G401 (cell line): ENCODE data around the gene IRAK1. TPM values are rescaled to one million over a fixed set of nuclear protein-coding genes. Genes with fewer than 3 reads are reported as not detected.
"Not testable (repeated sequence)": the region's sequence is repeated elsewhere in the genome, so short reads cannot be mapped to it uniquely, and the experiment has no call there.

Experiments
- DNase-seq: peaks from one replicate; pipeline ENCODE4 v3.0.0-alpha.2; 2015; ENCODE audit warnings: low spot score
- in situ Hi-C: cut with HindIII; loops from 2 replicates; pipeline ENCODE4 v1.10.0; 2016; ENCODE audit warnings: low sequenced_read_pairs, mixed read lengths
- total RNA-seq: library from RNA; depleted of rRNA; stranded (reverse); fragments of >200 nt; shearing (Covaris generic); gene quantifications from 2 replicates; pipeline ENCODE4 v1.2.3, GENCODE V29; 2014

IRAK1 gene
- total RNA-seq, 1 experiment from 2014 or later, result 140 TPM

- in situ Hi-C loops, result no loop called here
- DNase-seq, result no peak
Measured at GRCh38 chrX:154010330-154011087, 9.2 kb downstream of the IRAK1 start.

DNA sequence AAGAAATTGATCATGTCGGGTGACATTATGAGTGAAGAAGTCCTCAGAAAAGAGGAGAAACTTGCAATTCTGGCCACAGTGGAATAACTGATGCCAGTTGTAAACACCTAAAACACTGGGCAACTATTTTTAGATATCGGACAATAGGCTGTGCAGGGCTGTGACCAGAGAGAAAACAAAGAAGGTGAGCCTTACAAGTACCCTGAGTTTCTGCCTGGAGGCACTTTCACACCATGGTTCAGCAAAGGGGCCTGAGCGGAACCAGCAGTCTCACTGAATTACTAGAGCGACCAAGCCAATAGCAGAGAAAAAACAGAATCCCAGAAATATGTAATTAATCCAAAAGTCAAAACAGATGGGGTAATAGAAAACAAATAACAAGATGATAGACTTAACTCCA lies 11.2 kb downstream of the IRAK1 start:
- in situ Hi-C loops, result no loop called here
- no peak for DNase-seq

DNA sequence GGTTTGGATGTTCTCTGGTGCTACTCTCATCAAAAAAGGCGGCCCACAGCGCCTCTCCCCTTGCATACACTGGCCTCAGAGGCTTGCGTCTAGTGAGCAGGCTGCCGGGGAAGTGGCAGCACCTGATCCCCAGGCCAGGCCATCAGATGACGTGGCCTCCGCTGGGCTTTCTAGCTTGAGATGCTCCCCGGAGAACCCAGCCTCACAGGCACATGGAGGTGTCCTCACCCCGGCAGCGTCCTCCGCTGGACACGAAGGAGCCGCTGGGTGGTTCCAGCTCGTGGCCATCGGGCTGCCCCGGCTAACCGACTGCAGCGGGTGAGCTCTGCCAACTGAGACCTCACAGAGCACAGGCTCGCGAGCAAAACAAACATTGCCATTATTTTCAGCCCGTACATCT lies 12.8 kb downstream of the IRAK1 start:
- in situ Hi-C loops, result no loop called here
- no peak for DNase-seq

DNA sequence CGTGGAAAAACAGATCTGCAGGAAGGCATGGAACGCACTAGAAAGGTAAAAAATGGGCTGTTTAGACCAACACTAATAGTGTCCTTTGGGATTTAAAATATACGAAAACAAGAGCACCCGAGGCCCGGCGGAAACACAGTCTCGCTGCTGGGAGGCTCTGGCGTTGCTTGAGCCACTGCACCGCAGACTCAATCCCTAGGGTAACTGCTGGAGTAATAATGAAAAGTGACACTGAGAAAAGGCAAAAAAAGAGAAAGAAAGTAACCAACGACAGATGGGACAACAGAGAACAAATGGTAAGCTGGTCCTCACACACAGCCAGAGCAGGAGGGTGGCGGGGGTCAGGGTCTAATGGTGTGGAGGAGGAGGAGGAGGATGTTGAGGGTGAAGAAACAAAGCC lies 15.4 kb downstream of the IRAK1 start:
- in situ Hi-C loops, result no loop called here
- no peak for DNase-seq

DNA sequence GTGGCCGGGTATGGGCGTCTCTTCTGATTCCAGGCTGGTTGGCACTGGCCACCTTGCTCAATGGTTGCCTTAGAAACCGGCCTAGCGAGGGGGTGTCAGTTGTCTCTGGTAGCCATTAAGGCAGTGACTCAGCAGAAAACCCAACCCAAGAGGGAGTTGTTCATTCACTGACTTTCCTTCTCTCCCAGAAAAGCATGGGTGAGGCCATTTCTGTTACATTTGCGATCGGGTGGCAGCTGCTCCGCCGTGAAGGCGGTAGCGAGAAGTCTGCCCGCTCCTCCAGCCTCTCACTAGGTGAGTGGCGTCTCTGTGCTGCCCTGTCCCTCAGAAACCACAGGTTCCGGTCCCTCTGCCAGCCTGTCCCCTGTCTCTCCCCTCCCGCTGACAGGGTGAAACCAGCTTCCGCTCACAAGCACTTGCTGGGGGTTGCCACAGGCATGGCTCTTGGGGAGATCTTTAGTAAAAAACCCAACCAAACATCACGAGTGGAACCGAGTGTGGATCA lies 17.4 kb downstream of the IRAK1 start:
- DNase-seq, result no peak
- in situ Hi-C loops, result no loop called here

- in situ Hi-C loops, result no loop called here
- no peak for DNase-seq
Measured at GRCh38 chrX:154000051-154000450, 19.7 kb downstream of the IRAK1 start.

DNA sequence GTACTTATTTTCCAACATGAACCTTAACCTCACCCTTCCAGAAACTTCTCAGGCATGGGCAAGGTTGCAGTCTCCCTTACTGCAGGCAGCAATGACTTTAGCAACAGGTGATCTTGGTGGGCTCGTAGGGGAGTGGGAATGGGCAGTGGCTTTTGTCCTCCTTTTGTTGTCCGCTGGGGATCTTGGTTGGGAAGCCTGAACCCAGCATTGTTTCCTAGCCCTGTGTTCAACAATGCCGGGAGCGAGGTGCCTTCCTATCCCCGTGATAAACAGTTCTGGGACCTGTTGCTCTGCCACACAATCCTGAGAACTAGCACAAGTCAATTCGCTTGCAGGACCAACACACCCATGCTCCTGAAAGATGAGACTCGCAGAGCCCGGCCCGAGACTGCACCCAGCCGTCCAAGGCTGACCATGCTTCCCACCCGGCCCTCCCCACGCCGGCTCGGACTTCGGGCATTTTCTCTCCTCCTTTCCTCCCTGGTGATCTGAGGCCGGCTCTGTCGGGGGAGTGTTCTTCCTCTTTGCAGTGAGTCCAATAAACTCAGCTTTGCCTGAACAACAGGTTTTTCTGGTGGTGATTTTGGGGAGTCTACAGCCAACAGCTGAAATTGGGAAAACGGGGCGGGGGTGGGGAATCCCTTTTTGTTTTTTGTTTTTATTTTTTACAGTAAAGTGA lies 20.2 kb downstream of the IRAK1 start:
- in situ Hi-C loops, result no loop called here

DNA sequence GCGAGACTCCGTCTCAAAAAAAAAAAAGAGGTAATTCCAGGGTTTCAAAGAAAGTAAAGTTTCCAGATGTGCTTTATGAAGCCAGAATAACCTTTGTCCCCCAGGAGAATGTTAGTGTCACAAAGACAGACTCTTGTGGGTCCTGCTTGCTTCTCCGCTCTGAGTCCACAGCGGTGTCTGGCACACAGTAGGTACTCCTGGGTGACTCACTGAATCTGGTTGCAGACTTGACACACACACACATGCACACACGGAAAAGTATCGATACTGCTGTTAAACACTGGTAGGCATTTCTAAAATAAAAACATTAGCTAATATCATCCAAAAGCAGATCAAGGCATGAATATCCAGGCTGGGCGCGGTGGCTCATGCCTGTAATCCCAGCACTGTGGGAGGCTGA lies 24.2 kb downstream of the IRAK1 start:
- in situ Hi-C loops, result no loop called here
- no peak for DNase-seq

More for the DNA sequence above, 20.2 kb downstream of the IRAK1 start:
- no peak for DNase-seq

DNA sequence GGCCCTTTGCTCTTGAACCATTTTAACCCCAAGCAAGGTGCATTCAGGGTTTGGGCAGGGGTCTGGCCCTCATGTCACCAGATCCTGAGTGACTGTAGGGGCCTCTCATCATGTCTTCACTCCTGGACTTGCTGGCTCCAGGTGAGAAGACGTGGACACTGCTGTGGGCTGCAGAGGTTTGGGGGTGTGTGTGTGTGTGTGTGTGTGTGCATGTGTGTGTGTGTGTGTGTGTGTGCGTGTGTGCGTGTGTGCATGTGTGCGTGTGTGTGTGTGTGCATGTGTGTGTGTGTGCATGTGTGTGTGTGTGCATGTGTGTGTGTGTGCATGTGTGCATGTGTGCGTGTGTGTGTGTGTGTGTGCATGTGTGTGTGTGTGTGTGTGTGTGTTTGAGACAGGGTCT lies 25.3 kb downstream of the IRAK1 start:
- in situ Hi-C loops, DNase-seq: not testable (repeated sequence)

GRCh38 chrX:153993978-153994377 lies 25.7 kb downstream of the IRAK1 start:
- DNase-seq, result no peak
- in situ Hi-C loops, result no loop called here

GRCh38 chrX:153993079-153993478 lies 26.6 kb downstream of the IRAK1 start:
- in situ Hi-C loops, result no loop called here
- peak; percentile 39 for DNase-seq

DNA sequence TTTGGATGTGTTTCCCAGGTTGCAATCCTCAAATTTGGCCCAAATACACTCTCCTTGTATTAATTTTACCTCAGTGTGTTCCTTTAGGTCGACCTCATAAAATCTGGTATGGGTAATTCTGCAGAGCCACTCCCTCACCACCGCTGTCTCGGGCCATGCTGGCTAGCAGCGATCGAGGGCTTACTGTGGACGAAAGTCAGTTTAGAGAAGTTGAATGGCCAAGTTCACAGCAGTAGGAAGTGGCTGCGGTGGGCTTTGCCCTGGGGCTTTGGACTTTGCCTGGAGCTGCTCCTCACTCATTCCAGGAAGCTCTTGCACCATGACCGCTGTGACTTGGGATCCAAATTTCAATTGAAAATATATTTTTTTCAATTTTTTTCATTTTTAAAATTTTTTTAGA lies 27.5 kb downstream of the IRAK1 start:
- DNase-seq, result no peak
- in situ Hi-C loops, result no loop called here

DNA sequence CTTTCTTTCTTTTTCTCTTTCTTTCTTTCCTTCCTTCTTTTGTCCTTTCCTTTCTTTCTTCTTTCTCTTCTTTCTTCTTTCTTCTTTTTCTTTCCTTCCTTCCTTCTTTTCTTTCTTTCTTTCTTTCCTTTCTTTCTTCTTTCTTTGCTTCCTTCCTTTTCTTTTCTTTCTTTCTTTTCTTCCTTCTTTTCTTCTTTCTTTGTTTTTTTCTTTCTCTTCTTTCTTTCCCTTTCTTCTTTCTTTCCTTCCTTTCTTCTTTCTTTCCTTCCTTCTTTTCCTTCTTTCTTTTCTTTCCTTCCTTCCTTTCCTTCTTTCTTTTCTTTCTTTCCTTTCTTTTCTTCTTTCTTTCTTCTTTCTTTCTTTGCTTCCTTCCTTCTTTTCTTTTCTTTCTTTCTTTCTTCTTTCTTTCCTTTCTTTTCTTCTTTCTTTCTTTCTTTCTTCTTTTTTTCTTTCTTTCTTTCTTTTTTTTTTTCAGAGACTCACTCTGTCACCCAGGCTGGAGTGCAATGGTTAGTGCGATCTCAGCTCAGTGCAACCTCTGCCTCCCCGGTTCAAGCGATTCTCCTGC lies 28.6 kb downstream of the IRAK1 start:
- DNase-seq, result no peak
- in situ Hi-C loops, result no loop called here

- in situ Hi-C loops, result no loop called here
- no peak for DNase-seq
Measured at GRCh38 chrX:153989973-153990655, 29.6 kb downstream of the IRAK1 start.

DNA sequence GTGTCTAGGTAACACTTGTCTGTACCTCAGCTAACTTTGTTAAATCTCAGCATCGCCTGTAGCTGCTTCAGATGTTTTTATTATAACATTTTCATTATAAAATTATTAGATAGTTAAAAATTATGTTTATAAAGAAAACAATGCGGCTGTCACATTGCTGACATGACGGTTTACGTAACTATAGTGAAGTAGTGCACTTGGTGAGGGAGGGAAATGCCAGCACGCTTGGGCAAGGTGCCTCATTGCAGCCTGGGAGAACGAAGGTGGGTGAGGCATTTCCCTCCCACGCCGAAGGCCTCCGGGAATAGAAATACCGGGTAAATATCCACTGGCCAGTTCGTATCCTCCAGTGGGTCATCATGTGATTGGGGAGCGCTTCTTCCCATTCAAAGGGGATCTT lies 31.2 kb downstream of the IRAK1 start:
- in situ Hi-C loops, result no loop called here
- no peak for DNase-seq

DNA sequence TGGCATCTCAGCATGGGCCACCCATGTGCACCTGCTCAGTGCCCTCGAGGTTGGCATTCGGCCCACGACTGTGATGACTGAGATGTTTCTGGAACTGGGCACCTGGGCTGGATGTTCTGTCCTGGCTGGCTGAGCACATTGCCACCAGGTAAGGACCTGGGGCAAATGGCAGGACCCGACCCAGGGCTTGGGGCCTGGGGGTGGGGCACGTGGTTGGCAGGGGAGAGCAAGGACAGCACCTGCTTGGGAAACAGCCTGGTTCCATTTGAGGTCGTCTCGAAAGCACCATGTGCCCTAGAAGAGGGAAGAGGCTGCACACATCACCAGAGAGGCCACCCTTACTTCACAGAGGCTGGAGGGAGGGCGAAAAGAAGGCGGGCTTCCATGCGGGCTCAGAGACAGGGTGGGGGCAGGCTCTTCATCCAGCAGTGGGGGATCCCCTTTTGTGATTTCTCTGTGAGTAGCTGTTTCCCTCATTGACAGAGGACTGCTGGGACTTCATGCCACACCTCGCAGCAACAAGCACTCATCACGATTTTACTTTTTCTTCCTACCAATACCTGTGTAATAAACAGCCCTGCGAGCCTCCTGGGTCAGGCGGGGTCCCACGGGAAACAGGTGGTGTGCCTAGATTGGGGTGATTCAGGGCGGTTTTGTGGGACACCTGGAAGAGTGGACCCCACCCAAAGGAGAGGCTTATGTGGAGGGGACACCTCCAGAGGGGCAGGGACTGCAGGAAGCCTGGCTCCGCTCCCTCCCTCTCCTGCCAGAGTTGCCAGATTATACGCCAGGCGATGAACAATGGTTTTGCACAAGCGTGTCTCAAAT lies 35.1 kb downstream of the IRAK1 start:
- peak; percentile 76 for DNase-seq
- in situ Hi-C loops, result no loop called here

DNA sequence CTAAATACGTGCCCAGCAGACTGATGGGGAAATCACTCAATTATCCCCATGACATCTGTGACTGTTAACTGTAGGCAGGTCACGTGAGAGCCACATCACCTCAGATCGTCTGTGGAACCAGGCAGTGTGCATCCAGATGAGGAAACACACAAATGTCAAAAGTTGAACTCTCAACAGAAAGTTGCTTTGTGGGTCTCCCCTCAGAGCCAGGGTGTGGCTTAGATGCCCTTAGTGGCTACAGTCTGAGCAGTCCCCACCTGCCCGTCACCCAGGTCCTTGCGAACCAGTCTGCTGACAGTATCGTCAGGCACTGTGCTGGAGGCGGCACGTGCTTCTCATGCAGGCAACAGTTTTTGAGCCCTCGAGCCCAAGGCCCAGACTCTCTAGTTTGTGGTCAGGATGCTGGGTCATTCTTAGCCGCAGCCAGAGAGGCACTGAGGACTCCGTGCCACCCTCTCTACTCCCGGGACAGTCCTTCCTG lies 36.3 kb downstream of the IRAK1 start:
- in situ Hi-C loops, result no loop called here
- no peak for DNase-seq

- no peak for DNase-seq
- in situ Hi-C loops, result no loop called here
Measured at GRCh38 chrX:153981771-153982533, 37.8 kb downstream of the IRAK1 start.
